ENCODE results near the gene NUP210. TPM values are rescaled to one million over a fixed set of nuclear protein-coding genes. Genes with fewer than 3 reads are reported as not detected.
"Not testable (repeated sequence)": the region's sequence is repeated elsewhere in the genome, so short reads cannot be mapped to it uniquely, and the experiment has no call there.

NUP210 gene
- total RNA-seq, 4 donors from 2014 or later: 3.6 to 8.2 (median 4.0) TPM

DNA sequence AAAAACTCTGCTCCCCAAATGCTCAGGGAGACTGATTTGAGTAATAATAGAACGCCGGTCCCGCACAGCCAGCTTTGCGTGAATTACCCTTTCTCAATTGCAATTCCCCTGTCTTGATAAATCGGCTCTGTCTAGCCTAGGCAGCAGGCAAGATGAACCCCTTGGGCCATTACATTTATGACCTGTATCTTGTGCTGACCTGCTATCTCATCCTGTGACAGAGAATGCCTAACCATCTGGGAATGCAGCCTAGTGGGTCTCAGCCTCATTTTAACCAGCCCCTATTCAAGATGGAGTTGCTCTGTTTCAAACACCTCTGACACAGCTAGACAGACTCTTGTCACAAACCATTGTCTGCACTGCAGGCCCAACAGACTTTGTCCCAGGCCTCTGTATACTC lies 13.8 kb upstream of the NUP210 start:
- TF ChIP-seq POLR2A (IDR thresholded peaks at IDR 0.05) (no peak), CTCF (IDR thresholded peaks at IDR 0.05) (no peak)
- DNase-seq (ENCODE audit: low spot score in 2 of 2): no peak
- 72 to 80% methylated on average over 5 of the region's 5 CpGs for WGBS, 2 donors
- intact Hi-C loops (cut with DNase I; ENCODE audit: low total_unique reads): no loop called here
- no peak overlapping the region for H3K4me3 ChIP-seq (ENCODE audit: low read depth, poor library complexity, severe bottlenecking)

DNA sequence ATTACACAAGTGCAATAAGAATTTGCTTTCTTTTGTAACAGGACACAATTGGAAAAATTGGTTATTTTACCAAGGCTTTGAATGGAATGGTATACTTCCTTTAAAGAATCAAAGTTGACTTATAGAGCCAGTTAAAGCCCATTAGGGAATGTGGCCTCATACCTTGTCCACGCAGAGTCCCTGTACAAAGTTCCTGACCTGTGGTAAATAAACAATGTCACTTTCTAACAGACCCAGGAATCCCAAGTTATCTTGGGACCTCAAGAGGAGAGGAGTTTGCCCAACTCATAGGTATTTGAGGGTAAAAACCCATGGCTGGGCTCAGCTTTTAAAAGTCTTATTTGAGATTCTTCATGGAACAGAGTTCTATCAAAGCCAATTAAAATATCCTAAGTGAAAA lies 12.0 kb upstream of the NUP210 start:
- no peak for DNase-seq (ENCODE audit: low spot score in 2 of 2)
- intact Hi-C loops (cut with DNase I; ENCODE audit: low total_unique reads): no loop called here
- TF ChIP-seq CTCF (IDR thresholded peaks at IDR 0.05) (no peak), POLR2A (IDR thresholded peaks at IDR 0.05) (no peak)
- 94 to 100% methylated on average over 1 of the region's 1 CpG for WGBS, 2 donors
- no peak overlapping the region for H3K4me3 ChIP-seq (ENCODE audit: low read depth, poor library complexity, severe bottlenecking)

DNA sequence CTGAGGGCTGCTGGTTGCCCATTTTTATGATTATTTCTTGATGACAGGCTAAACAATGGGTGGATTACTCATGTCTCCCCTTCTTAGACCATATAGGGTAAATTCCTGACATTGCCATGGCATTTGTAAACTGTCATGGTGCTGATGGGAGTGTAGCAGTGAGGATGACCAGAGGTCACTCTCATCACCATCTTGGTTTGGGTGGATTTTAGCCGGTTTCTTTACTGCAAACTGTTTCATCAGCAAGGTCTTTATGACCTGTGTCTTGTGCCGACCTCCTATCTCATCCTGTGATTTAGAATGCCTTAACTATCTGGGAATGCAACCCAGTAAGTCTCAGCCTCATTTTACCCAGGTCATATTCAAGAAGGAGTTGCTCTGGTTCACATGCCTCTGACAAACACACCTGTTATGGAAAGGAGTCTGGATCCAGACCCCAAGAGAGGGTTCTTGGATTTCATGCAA lies 10.3 kb upstream of the NUP210 start:
- intact Hi-C loops (cut with DNase I; ENCODE audit: low total_unique reads); H3K4me3 ChIP-seq (ENCODE audit: low read depth, poor library complexity, severe bottlenecking); DNase-seq (ENCODE audit: low spot score in 2 of 2): not testable (repeated sequence)
- WGBS, 2 donors: 81 to 93% methylated on average over 2 of the region's 2 CpGs

GRCh38 chr3:13429631-13430291 lies 9.6 kb upstream of the NUP210 start:
- no peak overlapping the region for H3K4me3 ChIP-seq (ENCODE audit: low read depth, poor library complexity, severe bottlenecking)
- DNase-seq (ENCODE audit: low spot score in 2 of 2): no peak
- WGBS, 2 donors: 74 to 84% methylated on average over 8 of the region's 8 CpGs
- intact Hi-C loops (cut with DNase I; ENCODE audit: low total_unique reads): loop anchor here (5.0 kb wide), 1 partner anchor 1413 kb away; no protein-coding TSS in a partner anchor
- no peak for TF ChIP-seq CTCF (IDR thresholded peaks at IDR 0.05)
- TF ChIP-seq POLR2A (IDR thresholded peaks at IDR 0.05): no peak

GRCh38 chr3:13428678-13429077 lies 8.6 kb upstream of the NUP210 start:
- 67 to 71% methylated on average over 4 of the region's 4 CpGs for WGBS, 2 donors
- not testable (repeated sequence) for DNase-seq (ENCODE audit: low spot score in 2 of 2); H3K4me3 ChIP-seq (ENCODE audit: low read depth, poor library complexity, severe bottlenecking)
- intact Hi-C loops (cut with DNase I; ENCODE audit: low total_unique reads): loop anchor here (5.0 kb wide), 1 partner anchor 1414 kb away; no protein-coding TSS in a partner anchor

- no peak for DNase-seq (ENCODE audit: low spot score in 2 of 2)
- intact Hi-C loops (cut with DNase I; ENCODE audit: low total_unique reads): loop anchor here (5.0 kb wide), 1 partner anchor 1414 kb away; no protein-coding TSS in a partner anchor
- no peak overlapping the region for H3K4me3 ChIP-seq (ENCODE audit: low read depth, poor library complexity, severe bottlenecking)
- TF ChIP-seq CTCF (IDR thresholded peaks at IDR 0.05): no peak
- no peak for TF ChIP-seq POLR2A (IDR thresholded peaks at IDR 0.05)
- WGBS, 2 donors: 83 to 86% methylated on average over 12 of the region's 12 CpGs
These were observed 7.8 kb upstream of the NUP210 start for GRCh38 chr3:13427662-13428603.

Measured in lower leg skin (tissue), 4 donors.